T1000 (cell line): ENCODE results near the gene TENM4.

Experiments
- DNase-seq: peaks from one replicate; lab custom pipeline; 2025; ENCODE audit warnings: mixed read lengths; lab: John Stamatoyannopoulos, UW

Gene TENM4

GRCh38 chr11:79440571-79441460 is at the start of gene TENM4:
TENM4 (minus strand) TSS chr11:79441030; CDS start chr11:79069944, 371,086 bp downstream.
- DNase-seq: peak; percentile 53

- DNase-seq: no peak
These were observed 47.5 kb upstream of the TENM4 start for GRCh38 chr11:79488286-79488685.

- no peak for DNase-seq
These were observed 46.6 kb upstream of the TENM4 start for GRCh38 chr11:79487412-79487811.

GRCh38 chr11:79486242-79486984 is 45.6 kb upstream of the TENM4 start:
- no peak for DNase-seq

DNA sequence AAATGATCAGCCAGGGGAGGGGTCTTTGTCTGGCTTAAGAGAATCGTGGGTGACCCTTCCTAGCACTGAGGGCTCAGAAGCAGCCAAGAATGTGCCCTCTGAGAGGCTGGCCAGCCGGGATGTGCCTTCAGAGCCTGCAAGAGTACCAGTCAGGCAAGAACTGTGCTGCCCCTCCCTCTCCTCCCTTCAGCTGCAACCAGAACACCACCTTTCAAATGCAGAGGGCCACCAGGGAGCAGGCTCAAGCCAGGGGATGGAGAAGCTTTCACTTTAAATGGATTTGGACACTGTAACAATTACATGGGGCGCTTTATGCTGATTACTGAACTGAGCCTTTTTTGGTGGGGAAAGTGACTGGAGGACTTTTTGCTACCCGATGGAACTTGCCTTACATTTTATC is 44.9 kb upstream of the TENM4 start:
- DNase-seq: no peak

- DNase-seq: no peak
These were observed 44.0 kb upstream of the TENM4 start for GRCh38 chr11:79484872-79485271.

GRCh38 chr11:79482800-79483199 is 42.0 kb upstream of the TENM4 start:
- DNase-seq: no peak

GRCh38 chr11:79481795-79482194 is 41.0 kb upstream of the TENM4 start:
- no peak for DNase-seq

DNA sequence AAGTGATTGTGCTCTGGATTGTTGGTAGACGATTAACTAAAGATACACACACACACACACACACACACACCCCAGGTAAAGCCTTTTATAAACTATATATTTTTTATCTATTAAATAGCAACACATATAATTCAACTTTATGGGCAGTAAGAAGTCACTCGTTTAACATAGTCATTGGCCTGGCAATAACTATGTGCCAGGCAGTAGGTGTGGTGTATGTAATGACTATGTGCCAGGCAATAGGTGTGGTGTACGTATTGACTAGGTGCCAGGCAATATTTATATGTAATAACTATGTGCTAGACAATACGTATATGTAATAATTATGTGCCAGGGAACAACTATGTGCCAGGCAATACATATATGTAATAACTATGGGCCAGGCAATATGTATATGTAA is 40.0 kb upstream of the TENM4 start:
- no peak for DNase-seq

DNA sequence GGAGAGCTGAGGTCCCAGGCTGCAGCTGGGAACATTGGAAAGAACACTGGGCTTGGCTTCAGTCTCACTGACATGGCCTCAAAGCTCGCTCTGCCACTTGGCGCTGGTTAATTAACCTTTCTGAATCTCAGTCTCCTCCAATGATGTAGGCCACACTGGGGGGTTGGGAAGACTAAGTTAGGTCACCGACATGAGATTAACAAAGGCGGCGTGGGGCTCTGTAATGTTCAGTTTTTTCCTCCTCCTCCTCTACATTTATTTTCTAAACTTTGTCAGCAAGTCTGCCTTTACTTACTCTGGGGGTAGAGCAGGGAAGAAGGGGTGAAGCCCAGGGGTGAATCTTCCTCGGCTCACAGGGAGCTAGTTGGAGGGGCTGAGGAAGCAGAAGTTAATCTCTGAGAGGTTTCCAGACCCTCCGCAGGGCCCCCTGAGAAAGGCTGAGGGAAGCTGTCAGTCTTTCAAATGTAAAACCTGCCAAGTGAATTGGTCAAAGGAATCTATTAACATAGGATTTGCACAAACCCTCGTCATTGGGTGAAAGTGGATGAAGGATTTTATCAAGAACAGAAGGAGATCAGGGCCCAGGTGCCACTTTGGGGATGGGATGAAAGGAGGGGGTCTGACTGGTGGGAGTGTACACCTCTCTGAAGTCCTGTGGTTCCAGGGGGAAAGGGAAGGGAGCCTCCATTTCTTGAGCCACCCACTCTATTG is 32.1 kb upstream of the TENM4 start:
- no peak for DNase-seq

DNA sequence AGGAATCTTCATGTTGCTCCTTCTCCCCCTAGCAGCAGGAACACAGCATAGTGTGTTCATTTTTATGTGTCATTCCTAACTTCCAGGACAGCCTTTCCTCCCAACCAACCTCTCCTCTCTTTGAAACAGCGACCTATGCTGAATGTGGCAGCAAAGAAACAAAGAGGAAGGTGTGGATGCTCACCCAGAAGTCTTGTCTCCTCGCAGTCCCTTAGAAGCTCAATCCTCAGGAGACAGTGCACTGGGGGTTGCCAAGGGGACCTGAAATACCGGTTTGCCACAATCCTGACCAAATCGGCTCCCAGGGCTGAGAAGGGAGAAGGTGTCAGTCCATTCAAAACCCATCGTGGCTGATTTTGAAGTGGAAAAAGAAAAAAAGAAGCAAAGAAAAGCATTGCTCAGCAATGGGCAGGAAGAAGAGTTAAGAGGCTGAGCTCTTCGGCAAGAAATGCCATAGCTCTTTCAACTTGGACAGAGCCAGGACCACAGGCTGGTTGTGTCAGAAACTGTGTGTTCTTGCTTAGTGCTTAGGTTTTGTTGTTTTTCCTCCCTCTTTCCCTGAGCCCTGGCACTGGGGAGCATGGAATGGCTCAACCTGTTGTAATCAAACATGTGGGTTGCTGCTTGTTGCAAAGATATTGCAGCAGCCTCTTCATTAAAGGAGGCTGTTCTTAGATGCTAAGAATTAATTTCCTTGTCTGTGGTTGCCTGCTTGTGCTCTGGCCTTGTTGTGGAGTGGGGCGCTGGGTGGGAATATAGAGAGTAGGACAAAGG is 30.4 kb upstream of the TENM4 start:
- no peak for DNase-seq

GRCh38 chr11:79470161-79470560 is 29.3 kb upstream of the TENM4 start:
- DNase-seq: no peak

DNA sequence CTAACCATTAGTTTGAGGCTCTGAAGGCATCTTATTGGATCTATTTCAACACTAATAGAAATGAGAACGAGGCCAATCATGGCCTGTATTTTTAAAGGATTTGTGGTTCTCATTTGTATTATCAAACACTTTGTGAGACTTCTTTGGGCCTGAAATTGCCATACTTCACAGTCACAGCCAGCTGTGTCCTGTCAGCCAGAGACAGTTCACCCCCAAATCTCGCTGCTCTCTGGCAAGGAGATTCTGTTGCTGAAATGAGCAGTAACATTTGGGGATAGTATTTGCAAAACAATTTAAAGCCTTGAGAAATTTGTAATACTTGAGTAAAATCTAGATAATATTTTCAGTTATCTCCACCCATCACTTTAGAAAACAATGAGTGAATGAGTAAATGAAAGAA is 26.9 kb upstream of the TENM4 start:
- DNase-seq: no peak

- DNase-seq: no peak
These were observed 25.6 kb upstream of the TENM4 start for GRCh38 chr11:79466411-79466810.

DNA sequence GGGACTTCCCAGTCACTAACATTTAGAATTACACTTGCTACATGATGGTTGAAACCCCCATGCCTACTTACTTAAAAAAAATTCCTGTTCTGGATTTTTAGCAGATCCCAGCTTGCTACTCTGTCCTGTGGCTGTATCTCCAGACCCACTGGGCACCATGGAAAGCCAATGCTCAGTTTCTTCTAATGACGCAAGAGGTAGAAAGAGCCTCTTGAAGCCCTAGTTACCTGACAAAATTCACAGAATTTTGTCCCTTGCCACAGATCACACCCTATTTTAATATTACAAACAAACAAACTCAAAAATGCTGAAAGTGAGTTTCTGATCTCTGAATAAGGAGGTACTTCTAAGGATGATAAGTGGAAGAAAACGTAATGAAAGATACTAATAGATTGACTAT is 24.3 kb upstream of the TENM4 start:
- no peak for DNase-seq

DNA sequence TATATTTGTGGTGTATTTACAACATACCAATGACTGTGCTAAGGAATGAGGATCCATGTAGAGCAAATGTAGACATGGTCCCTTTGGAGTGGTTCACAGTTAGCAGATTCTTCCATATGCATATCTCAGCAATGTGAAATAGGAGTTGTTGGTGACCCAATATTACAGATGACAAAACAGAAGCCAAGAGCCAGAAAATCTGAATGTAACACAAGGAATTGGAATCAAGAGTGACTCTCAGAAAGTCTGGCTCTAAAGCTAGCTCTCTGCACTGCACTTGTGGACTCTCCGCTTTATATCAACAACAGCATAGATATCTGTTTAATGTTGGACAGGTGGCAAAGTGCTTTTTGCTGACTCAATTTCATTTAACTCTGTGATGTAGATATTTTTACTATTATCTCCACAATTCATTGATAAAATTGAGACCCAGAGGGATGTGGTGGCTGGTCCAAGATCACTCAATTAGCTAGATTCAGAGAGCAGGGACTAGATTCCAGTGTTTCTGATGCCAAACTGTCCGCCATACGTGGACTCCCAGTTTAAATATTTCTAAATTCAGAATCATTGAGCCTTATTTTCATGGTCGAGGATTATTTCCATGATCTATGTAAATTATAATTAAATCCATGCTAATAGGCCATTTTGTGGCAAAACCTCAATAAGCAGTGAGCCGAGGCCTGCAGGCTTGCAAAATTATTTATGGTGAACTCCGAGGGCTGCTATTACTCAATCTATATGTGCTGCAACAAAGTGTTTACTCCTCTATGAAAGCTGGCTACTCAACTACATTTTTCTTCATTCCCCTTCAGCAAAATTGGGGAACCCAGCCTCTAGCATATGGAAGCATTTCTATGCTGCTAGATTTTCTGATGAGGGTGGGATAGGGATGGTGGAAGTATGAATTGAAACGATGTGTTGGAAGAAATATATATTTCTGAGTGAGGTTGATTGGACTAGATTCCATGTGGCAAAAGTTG is 21.1 kb upstream of the TENM4 start:
- DNase-seq: no peak

DNA sequence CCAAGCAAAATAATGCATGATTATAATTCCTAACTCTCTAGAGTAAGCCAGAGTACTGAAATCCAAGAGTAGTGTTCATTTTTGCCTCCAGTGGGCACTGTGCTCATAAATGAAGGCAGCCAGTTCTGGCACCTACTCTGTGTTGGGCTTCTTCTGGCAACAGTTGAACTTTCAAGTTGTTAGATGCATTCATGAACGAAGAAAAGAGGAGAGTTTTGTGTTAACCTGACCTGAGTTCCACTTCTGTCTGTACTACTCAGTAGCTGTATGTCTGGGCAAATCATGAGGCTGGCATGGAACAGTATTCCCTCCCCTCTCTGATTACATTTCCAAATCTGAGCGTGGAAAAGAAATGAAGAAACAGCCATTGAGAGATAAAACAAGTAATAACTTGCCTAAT is 20.3 kb upstream of the TENM4 start:
- no peak for DNase-seq

DNA sequence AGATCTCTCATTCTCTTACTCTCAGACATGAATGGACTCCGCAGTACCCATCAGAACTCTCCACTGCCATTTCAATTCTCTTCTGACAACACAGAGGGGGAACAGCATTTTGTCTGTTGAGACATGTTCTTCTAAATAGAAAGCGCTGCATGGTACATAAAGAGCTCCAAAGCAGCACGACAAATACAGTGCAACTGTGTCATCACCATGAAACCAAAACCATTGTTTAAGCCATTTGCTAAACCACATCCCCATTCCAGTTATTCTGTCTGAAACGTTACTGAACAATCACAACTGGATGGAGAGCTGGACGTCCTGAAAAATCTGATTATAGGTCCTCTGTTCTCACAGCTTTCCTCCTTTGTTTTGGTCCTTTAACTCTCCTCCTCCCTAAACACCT is 17.9 kb upstream of the TENM4 start:
- DNase-seq: no peak

- DNase-seq: no peak
These were observed 15.7 kb upstream of the TENM4 start for GRCh38 chr11:79456501-79456900.

DNA sequence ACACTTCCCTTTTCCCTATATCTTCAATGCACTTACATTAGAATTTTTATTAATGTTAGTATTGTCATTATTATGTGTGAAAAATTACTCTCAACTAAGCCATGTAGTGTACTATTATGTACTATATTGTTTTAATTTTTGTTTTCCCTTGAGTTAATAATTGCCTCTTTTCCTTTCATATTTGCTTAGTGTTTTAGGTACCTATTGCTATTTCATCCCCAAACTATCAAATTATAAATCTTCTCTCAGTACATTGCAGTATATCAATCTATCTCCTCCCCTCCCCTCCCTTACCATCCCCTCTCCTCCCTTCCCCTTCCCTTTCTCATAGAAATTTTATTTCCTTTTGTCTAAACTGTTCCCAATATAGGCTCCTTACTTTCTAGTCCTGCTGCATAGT is 12.8 kb upstream of the TENM4 start:
- no peak for DNase-seq

DNA sequence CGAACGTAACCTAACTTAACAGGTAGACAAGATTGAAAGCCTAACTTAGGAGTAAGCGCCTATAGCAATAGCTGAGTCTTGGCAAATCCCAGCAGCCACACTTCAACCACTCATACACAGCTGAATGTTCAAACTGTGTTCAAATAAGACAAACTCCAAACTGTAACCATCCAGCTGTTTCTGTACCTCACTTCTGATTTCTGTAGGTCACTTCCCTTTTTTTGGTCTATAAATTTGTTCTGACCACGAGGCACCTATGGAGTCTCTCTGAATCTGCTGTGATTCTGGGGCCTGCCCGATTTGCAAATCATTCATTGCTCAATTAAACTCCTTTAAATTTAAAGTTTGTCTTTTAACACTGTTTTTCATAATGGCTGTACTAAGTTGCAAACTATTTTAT is 8.2 kb upstream of the TENM4 start:
- no peak for DNase-seq
